HG03432 (cell line): Measurements from ENCODE around the gene CCNT2.
"Not testable (repeated sequence)": the region's sequence is repeated elsewhere in the genome, so short reads cannot be mapped to it uniquely, and the experiment has no call there.

ENCODE experiments used
- ATAC-seq: cut with Tn5 transposase; IDR thresholded peaks from one replicate; pipeline ENCODE4 v1.9.1; 2021; ENCODE audit warnings: mild to moderate bottlenecking, moderate library complexity; ENCODE audit not compliant: unreplicated experiment

Gene CCNT2

GRCh38 chr2:134917888-134918525 lies 615 bp upstream of the CCNT2 start:
- ATAC-seq, result peak; percentile 79

GRCh38 chr2:134919341-134920210 lies 954 bp downstream of the CCNT2 start:
- no peak for ATAC-seq

- no peak for ATAC-seq
Measured at GRCh38 chr2:134924912-134925311, 6.3 kb downstream of the CCNT2 start.

DNA sequence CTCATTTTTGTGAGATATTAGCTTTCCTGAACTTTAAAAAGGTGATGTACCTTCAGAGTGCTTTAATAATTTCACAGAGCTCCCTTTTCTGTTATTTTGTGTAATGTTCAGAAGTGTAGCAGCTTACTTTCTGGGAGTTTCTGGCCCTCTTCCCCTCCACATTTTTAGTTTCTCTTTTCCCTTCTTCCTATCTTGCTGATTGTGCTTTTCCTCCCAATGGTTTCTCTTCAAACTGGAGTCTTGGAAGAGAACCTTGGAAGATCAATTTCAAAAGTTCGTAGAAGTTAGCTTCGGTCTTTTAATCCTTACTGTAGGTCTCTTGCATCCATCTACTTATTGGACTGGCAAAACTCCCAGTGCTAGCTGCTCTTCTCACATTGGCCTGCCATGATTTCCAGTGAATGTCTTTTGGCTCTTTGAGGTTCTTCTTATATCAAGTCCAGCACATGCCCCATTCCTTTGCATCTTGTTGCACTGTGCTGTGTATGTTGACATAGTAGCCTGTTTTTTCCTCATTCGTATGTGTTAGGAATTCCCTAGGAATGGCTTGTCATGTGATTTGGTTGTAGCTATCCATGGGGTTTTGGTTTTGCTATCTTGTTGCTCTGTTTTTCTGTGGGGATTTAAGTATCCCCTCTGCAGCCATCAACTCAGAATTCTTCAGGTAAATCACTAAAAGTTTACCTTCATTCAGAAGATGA lies 7.8 kb downstream of the CCNT2 start:
- no peak for ATAC-seq

DNA sequence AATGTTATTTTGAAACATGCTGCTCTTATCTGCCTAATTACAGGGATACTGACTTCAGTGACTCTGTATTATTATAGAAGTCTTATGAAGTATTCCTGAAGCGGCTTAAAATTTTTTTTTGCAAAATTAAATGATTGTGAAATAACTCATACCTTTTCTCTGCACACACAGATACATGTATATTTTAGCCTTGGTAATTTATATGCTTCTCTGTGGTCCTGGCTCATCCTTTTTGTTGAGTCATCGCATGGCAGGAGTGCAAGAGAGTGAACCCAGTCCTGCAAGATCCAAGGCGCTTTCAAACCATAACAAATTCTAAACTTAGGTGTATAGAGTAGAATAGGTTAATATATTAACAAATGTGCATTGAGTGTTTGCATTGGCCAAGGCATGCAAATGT lies 8.6 kb downstream of the CCNT2 start:
- ATAC-seq, result no peak

GRCh38 chr2:134932864-134933526 lies 14.4 kb downstream of the CCNT2 start:
- no peak for ATAC-seq

DNA sequence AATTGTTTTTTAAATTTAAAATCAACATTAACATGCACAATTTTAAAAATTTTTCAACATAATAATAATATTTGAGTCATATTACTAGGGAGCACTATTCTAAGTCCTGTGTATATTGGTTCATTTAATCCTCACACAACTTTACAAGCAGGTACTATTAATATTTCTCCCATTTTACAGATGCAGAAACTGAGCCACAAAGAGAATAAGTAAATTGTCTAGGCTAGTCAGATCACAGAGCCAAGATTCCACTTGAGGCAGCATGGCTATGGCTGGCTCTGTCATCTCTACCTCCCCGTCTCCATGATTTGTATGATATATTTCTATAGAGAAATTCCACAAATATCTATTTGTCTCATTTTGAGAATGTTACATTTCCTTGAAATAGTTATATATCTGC lies 15.1 kb downstream of the CCNT2 start:
- no peak for ATAC-seq

- no peak for ATAC-seq
Measured at GRCh38 chr2:134934150-134934549, 15.5 kb downstream of the CCNT2 start.

GRCh38 chr2:134934641-134935040 lies 16.0 kb downstream of the CCNT2 start:
- ATAC-seq, result no peak

GRCh38 chr2:134936691-134937090 lies 18.1 kb downstream of the CCNT2 start:
- ATAC-seq, result no peak

DNA sequence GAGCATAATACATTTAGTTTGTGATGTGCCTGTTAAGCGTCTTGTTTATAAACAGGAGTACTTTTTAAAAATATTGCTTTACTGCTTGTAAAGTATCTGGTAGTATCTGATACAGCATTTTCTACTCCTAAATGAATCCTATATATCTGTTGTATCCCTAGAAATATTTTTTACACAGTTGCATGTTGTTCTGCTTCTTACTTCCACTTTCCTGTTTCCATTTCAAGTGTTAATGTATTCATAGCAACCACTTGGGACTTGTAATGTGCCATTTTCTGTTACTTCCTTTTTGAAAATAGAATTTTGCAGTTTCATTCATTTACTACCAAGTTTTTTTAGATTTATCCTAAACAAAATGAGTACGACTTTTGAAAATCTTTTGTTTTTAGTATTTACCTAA lies 24.9 kb downstream of the CCNT2 start:
- ATAC-seq, result peak; percentile 87

- no peak for ATAC-seq
Measured at GRCh38 chr2:134944975-134945374, 26.4 kb downstream of the CCNT2 start.

DNA sequence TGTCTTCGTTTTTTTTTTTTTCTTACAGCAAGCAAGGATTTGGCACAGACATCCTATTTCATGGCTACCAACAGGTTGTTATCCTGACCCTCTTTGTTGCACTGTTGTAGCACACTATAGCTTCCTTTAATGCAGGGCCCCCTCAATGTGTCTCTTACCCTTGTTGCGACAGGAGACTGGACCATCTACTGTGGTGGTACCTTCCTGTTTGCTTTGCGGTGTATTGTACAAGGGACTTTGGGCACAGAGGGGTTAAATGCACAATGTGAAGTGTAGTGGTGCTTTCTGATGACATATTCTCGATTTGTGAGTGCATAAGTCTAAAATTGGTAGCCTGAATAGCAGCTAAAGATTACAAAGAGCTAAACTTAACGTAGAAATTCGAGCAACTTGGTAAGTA lies 27.5 kb downstream of the CCNT2 start:
- ATAC-seq, result no peak

DNA sequence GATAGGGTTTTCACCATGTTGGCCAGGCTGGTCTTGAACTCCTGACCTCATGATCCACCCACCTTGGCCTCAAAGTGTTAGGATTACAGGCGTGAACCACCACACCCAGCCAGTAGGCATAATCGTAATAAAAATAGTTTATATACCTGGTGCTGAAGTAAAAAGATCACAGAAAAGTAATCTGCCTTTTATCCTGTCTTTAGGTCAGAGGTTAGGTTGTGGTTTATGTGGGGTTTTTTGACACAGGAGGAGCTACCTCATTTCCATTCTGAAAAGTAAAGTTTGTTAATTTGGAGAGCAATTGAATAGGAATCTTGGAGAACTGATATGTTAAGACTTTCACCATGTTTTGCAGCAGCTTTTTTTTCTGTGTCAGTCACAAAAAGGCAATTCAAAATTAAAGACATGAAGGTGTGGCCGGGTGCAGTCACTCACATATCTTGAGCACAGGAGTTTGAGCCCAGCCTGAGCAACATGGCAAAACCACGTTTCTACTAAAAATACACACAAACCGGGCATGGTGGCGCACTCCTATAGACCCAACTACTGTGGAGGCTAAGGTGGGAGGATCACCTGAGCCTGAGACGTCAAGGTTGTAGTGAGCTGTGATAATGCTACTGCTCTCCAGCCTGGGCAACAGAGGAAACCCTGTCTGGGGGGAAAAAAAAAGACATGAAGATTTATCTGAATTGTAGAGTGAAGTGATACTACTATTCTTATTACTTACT lies 31.5 kb downstream of the CCNT2 start:
- no peak for ATAC-seq

DNA sequence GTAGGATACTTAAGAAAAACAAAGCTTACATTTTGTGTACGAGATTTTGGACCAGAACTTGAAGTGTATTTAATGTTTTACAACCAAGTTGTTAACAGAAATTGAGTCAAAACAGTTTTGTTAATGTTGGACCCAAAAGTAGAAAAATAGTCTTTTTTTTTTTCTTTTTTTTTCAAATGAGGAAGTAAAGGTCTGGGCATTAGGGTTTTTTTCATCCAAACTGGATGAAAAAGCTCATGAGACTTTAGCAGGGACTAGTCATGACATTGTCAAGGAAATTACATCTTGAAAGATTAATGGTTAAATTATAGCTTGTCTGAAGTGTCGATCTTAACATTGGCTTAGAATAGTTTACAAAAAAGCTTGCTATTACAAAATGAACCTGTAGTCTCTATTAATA lies 32.3 kb downstream of the CCNT2 start:
- ATAC-seq, result no peak

DNA sequence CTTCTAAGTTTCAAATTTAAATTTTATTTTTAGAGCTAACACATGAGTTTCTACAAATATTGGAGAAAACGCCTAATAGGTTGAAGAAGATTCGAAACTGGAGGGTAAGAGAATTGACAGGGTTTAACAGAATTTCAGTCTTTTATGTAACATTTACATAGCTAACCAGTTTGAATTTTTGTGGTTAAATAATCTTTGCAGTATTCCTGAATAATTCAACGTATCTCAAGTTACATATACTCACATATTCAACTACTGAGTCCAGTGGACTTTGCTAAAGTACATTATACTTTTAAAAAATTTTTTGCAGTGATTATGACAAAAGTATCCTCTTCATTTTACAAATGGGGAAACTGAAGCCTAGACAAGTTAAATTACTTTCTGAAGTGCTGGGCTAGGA lies 34.0 kb downstream of the CCNT2 start:
- no peak for ATAC-seq

GRCh38 chr2:134954065-134954464 lies 35.4 kb downstream of the CCNT2 start:
- ATAC-seq, result no peak

GRCh38 chr2:134955744-134956143 lies 37.1 kb downstream of the CCNT2 start:
- ATAC-seq, result no peak

GRCh38 chr2:134957477-134957876 lies 38.9 kb downstream of the CCNT2 start:
- ATAC-seq, result no peak

- not testable (repeated sequence) for ATAC-seq
Measured at GRCh38 chr2:134967166-134967565, 48.5 kb downstream of the CCNT2 start.
